HCT116 (cell line): ENCODE measurements around the gene PDK2.

Source experiments
- CTCF ChIP-seq, 3 experiments: fragments of 200-600 bp in 1 of 3; sonication (generic) in 1 of 3; IDR thresholded peaks in 2 of 3; conservative IDR thresholded peaks in 1 of 3; 2 replicates each; pipeline ENCODE4 v1.5.1; 2012 to 2017; ENCODE audit warnings: low read depth in 2 of 3, low read length in 2 of 3, antibody characterized with exemption in 1 of 3, borderline replicate concordance in 1 of 3, control low read depth in 1 of 3, mild to moderate bottlenecking in 1 of 3, mixed read lengths in 1 of 3, mixed run types in 1 of 3, moderate library complexity in 1 of 3; ENCODE audit not compliant: insufficient read depth in 1 of 3
- EZH2 ChIP-seq: fragments of 200-600 bp; sonication (generic); IDR thresholded peaks from 2 replicates; pipeline ENCODE4 v1.6.1; 2017; ENCODE audit warnings: antibody characterized with exemption, mixed run types
- RAD21 ChIP-seq: IDR thresholded peaks from 2 replicates; pipeline ENCODE4 v1.6.1; 2012; ENCODE audit warnings: low read depth, mild to moderate bottlenecking
- ZNF274 ChIP-seq: fragments of 200-500 bp; sonication (Bioruptor generic); IDR thresholded peaks from 2 replicates; pipeline ENCODE4 v1.6.1; 2014; ENCODE audit warnings: mild to moderate bottlenecking, low read depth, low read length, inconsistent platforms

- no peak; a peak in 1 of 6 replicates for TF ChIP-seq CTCF (IDR thresholded peaks at IDR 0.05 in 2 of 3, conservative IDR thresholded peaks at IDR 0.05 in 1 of 3; ENCODE audit: borderline replicate concordance in 1 of 3, insufficient read depth in 1 of 3, low read depth in 2 of 3, low read length in 2 of 3)
- no peak for TF ChIP-seq EZH2
- TF ChIP-seq ZNF274, result no peak
- TF ChIP-seq RAD21, result no peak
Measured at GRCh38 chr17:50111673-50112655, 16.8 kb downstream of the PDK2 start.
